H1 (cell line): Measurements from ENCODE around the gene VSTM4.

ENCODE experiments used
- CTCF ChIP-seq, 3 experiments: IDR thresholded peaks; 1 replicate in 2 of 3; 2 replicates in 1 of 3; pipeline versions ENCODE4 v1.5.1 to v1.6.1; 2011; ENCODE audit warnings: low read length in 3 of 3, mild to moderate bottlenecking in 3 of 3, inconsistent platforms in 2 of 3, low read depth in 1 of 3, moderate library complexity in 1 of 3; ENCODE audit not compliant: insufficient read depth in 1 of 3; ENCODE audit errors: control extremely low read depth in 1 of 3
- GABPA ChIP-seq: IDR thresholded peaks from 2 replicates; pipeline ENCODE4 v1.6.1; 2011; ENCODE audit warnings: mild to moderate bottlenecking, low read length, moderate library complexity, borderline replicate concordance; ENCODE audit not compliant: insufficient read depth
- POLR2AphosphoS5 ChIP-seq: IDR thresholded peaks from 2 replicates; pipeline ENCODE4 v1.6.1; 2011; ENCODE audit warnings: low read depth, low read length
- ZNF274 ChIP-seq: IDR thresholded peaks from 2 replicates; pipeline ENCODE4 v1.7.0; 2012; ENCODE audit warnings: low read length, borderline replicate concordance; ENCODE audit errors: extremely low read depth

GRCh38 chr10:49112098-49112497 lies 3.2 kb downstream of the VSTM4 start:
- TF ChIP-seq CTCF (IDR thresholded peaks at IDR 0.05; ENCODE audit: control extremely low read depth in 1 of 3, insufficient read depth in 1 of 3, low read depth in 1 of 3, low read length in 3 of 3): no peak
- TF ChIP-seq ZNF274: no peak
- TF ChIP-seq GABPA: no peak
- no peak for TF ChIP-seq POLR2AphosphoS5
